ENCODE results near the gene PLXNB2.

PLXNB2 gene

GRCh38 chr22:50232481-50233151 lies 74.8 kb downstream of the PLXNB2 start:
- Histone ChIP-seq H3K79me2 (ENCODE audit: low read length) (peaks cover 46% of the 10 kb centered on the region), H3F3A (ENCODE audit: insufficient read depth, low read length) (no peaks in the 10 kb centered on the region), H2AFZ (ENCODE audit: low read length) (no peak overlapping the region), H3K4me2 (ENCODE audit: low read depth, low read length) (no peak overlapping the region), H3K4me3 (ENCODE audit: low read length) (no peak overlapping the region), H3K9me2 (replicated peaks; ENCODE audit: insufficient read depth, low read length) (no peaks in the 10 kb centered on the region), H3K9me3 (replicated peaks; ENCODE audit: insufficient read depth, low read length) (no peaks in the 10 kb centered on the region), H3K36me3 (replicated peaks; ENCODE audit: insufficient read depth, low read length) (no peaks in the 10 kb centered on the region), H3K9ac (ENCODE audit: low read length) (no peak overlapping the region), H4K20me1 (ENCODE audit: insufficient read depth, low read length) (no peaks in the 10 kb centered on the region; the same call in 1 of the 2 replicates), H3K27ac (ENCODE audit: low read length) (no peak overlapping the region), H3K4me1 (ENCODE audit: low read length) (no peaks in the 10 kb centered on the region), H3K27me3 (replicated peaks; ENCODE audit: insufficient read depth, low read length) (no peaks in the 10 kb centered on the region)
- TF ChIP-seq EZH2 (optimal IDR thresholded peaks at IDR 0.05; ENCODE audit: low read depth, low read length) (no peak), EZH2phosphoT487 (IDR thresholded peaks at IDR 0.05; ENCODE audit: low read length) (no peak)
- no peak for DNase-seq

DNA sequence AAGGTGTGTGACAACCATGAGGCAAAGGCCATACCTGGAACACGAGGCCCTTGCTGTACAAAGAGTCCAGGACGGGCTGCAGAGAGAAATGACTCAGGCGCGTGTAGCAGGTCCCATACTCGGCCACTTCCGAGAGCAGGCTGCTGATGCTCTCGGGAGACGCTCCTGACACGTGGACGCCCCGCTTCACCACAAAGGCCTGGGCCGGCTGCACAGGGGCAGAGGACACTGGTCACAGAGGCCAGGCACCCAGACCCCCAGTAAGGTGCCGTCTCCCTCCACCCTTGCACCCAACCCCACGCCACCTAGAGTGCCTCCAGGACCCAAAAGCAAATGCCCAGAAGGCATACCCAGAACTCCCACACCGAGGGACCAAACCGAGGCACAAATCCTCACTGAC lies 78.1 kb downstream of the PLXNB2 start:
- no peaks in the 10 kb centered on the region for H3F3A ChIP-seq (ENCODE audit: insufficient read depth, low read length)
- no peak for TF ChIP-seq CTCF (IDR thresholded peaks at IDR 0.05; ENCODE audit: low read length)
- no peak for TF ChIP-seq EZH2phosphoT487 (IDR thresholded peaks at IDR 0.05; ENCODE audit: low read length)
- TF ChIP-seq EZH2 (optimal IDR thresholded peaks at IDR 0.05; ENCODE audit: low read depth, low read length), result no peak
- H3K4me1 ChIP-seq (ENCODE audit: low read length), result no peaks in the 10 kb centered on the region
- H3K27ac ChIP-seq (ENCODE audit: low read length), result no peak overlapping the region
- peaks cover 14% of the 10 kb centered on the region for H3K79me2 ChIP-seq (ENCODE audit: low read length)
- H3K9ac ChIP-seq (ENCODE audit: low read length), result no peak overlapping the region
- no peak overlapping the region for H3K4me3 ChIP-seq (ENCODE audit: low read length)
- H3K4me2 ChIP-seq (ENCODE audit: low read depth, low read length), result no peak overlapping the region
- no peaks in the 10 kb centered on the region for H3K36me3 ChIP-seq (replicated peaks; ENCODE audit: insufficient read depth, low read length)
- no peaks in the 10 kb centered on the region for H4K20me1 ChIP-seq (ENCODE audit: insufficient read depth, low read length)
- H3K9me2 ChIP-seq (replicated peaks; ENCODE audit: insufficient read depth, low read length), result no peaks in the 10 kb centered on the region
- H2AFZ ChIP-seq (ENCODE audit: low read length), result no peak overlapping the region
- no peaks in the 10 kb centered on the region for H3K9me3 ChIP-seq (replicated peaks; ENCODE audit: insufficient read depth, low read length)
- DNase-seq, result no peak
- no peaks in the 10 kb centered on the region for H3K27me3 ChIP-seq (replicated peaks; ENCODE audit: insufficient read depth, low read length)

DNA sequence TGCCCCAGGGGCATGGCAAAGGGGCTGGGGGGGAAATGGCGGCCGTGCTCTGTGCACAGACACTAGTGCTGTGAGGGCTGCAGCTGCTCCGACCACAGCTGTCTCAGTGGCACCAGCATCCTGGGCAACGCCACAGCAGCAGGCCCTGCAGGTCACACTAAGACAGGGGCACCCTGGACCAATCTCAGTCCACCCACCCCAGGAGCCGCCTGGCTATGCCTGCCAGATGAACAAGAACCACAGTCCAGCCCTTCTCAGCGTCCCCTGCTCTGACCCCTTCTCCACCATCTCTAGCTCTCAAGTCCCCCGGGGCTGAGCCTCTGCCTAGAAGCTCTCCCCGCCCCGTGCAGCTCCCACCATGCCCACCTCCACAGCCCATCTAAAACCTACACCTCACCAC lies 79.1 kb downstream of the PLXNB2 start:
- no peaks in the 10 kb centered on the region for H3F3A ChIP-seq (ENCODE audit: insufficient read depth, low read length)
- 0 out of 2 replicates have a peak, but pooled peaks cover 5% of the 10 kb centered on the region for H3K79me2 ChIP-seq (ENCODE audit: low read length)
- H3K9me3 ChIP-seq (replicated peaks; ENCODE audit: insufficient read depth, low read length), result no peaks in the 10 kb centered on the region
- no peaks in the 10 kb centered on the region for H3K27me3 ChIP-seq (replicated peaks; ENCODE audit: insufficient read depth, low read length)
- H2AFZ ChIP-seq (ENCODE audit: low read length), result no peak overlapping the region
- H4K20me1 ChIP-seq (ENCODE audit: insufficient read depth, low read length), result no peaks in the 10 kb centered on the region
- TF ChIP-seq CTCF (IDR thresholded peaks at IDR 0.05; ENCODE audit: low read length) (no peak), EZH2 (optimal IDR thresholded peaks at IDR 0.05; ENCODE audit: low read depth, low read length) (no peak), EZH2phosphoT487 (IDR thresholded peaks at IDR 0.05; ENCODE audit: low read length) (no peak)
- no peak for DNase-seq
- no peaks in the 10 kb centered on the region for H3K4me1 ChIP-seq (ENCODE audit: low read length)
- H3K4me2 ChIP-seq (ENCODE audit: low read depth, low read length), result no peak overlapping the region
- no peaks in the 10 kb centered on the region for H3K9me2 ChIP-seq (replicated peaks; ENCODE audit: insufficient read depth, low read length)
- H3K9ac ChIP-seq (ENCODE audit: low read length), result no peak overlapping the region
- H3K4me3 ChIP-seq (ENCODE audit: low read length), result no peak overlapping the region
- H3K27ac ChIP-seq (ENCODE audit: low read length), result no peak overlapping the region
- H3K36me3 ChIP-seq (replicated peaks; ENCODE audit: insufficient read depth, low read length), result no peaks in the 10 kb centered on the region

DNA sequence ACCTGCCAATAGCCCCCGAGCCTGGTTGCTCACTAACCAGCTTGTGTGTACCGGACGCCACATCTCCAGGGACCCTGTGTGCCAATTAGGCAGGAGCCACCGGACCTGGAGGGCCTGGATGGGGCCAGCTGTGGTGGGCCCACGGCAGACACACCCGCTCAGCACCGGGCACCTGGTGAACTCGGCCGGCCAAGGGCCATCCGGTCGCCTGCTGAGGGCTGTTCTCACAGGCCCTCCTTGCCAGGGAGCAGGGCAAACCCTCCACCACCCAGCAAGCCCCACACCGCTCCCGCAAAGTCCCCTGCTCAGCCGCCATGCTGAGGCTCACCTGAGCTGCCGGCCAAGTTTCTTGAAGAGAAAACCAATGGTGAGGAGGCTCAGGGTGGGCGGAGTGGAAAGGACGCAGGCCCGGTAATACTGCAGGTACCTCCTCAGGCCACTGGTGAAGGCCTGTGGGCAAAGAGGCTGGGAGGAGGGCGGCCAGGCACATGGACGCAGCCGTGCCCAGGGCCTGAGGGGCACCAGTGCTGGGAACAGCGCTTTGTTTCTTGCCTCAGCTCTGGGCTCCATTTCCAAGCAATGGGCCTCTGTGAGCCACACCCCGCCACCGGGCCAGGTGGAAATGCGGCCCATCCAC lies 79.7 kb downstream of the PLXNB2 start:
- Histone ChIP-seq H3K9me3 (replicated peaks; ENCODE audit: insufficient read depth, low read length) (no peaks in the 10 kb centered on the region), H3K4me3 (ENCODE audit: low read length) (no peak overlapping the region), H3K4me2 (ENCODE audit: low read depth, low read length) (no peak overlapping the region), H2AFZ (ENCODE audit: low read length) (no peak overlapping the region), H4K20me1 (ENCODE audit: insufficient read depth, low read length) (no peaks in the 10 kb centered on the region), H3K27me3 (replicated peaks; ENCODE audit: insufficient read depth, low read length) (no peaks in the 10 kb centered on the region), H3K36me3 (replicated peaks; ENCODE audit: insufficient read depth, low read length) (no peaks in the 10 kb centered on the region), H3K79me2 (ENCODE audit: low read length) (0 out of 2 replicates have a peak, but pooled peaks cover 5% of the 10 kb centered on the region), H3K9ac (ENCODE audit: low read length) (no peak overlapping the region), H3K4me1 (ENCODE audit: low read length) (no peaks in the 10 kb centered on the region), H3K9me2 (replicated peaks; ENCODE audit: insufficient read depth, low read length) (no peaks in the 10 kb centered on the region), H3F3A (ENCODE audit: insufficient read depth, low read length) (no peaks in the 10 kb centered on the region), H3K27ac (ENCODE audit: low read length) (no peak overlapping the region)
- no peak for TF ChIP-seq EZH2phosphoT487 (IDR thresholded peaks at IDR 0.05; ENCODE audit: low read length)
- TF ChIP-seq EZH2 (optimal IDR thresholded peaks at IDR 0.05; ENCODE audit: low read depth, low read length), result no peak
- no peak for TF ChIP-seq CTCF (IDR thresholded peaks at IDR 0.05; ENCODE audit: low read length)
- DNase-seq, result no peak
